ENCODE data around the gene POTEF.
"Not testable (repeated sequence)": the region's sequence is repeated elsewhere in the genome, so short reads cannot be mapped to it uniquely, and the experiment has no call there.

Gene POTEF

DNA sequence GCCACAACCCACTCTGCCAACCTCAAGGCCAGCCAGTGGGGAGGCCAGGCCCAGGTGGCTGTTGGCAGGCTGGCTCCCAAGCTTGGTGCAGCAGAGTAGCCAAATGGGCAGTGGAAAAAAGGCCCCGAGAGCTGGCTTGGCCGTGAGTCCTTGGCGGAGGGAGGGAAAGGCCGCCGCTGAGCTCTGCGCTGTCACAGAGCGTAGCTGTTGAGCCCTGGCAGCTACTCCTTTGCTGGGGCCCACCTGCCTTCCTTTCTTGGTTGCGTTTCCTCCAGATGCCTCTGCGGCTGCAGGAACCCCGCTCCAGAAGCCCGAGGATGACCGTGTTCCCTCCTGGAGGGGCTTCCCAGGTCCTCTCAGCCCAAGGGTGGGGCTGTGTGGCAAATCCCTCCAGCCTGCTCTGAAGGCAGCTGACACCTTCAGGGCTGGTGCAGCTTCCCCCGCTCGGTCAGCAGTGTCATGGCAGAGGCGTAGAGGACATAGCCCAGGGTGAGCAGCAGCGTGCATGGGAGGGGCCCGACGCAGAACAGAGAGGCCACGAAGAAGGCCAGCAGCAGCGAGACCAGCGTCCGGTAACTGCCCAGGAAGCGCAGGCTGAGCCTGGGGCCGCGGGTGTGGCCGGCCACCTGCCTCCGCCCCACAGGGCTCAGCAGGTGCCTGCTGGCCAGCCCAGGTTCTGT, 23.3 kb upstream of the POTEF start:
- DNase-seq, result not testable (repeated sequence)

DNA sequence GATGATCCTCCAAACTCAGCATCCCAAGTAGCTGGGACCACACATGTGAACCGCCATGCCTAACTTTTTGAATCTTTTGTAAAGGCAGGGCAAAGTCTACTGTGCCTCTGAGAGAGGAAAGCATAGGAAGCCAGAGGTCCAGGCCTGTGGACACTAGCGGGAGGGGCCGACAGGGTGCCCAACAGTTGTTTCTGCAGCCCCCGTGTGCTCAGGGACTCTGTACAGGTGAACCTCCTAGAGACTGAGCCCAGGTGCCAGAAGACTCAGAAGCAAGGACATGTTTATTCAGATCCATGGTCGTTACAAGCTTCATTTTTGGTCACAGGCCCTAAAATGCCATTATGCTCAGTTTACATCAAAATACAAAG, 22.1 kb upstream of the POTEF start:
- not testable (repeated sequence) for DNase-seq

DNA sequence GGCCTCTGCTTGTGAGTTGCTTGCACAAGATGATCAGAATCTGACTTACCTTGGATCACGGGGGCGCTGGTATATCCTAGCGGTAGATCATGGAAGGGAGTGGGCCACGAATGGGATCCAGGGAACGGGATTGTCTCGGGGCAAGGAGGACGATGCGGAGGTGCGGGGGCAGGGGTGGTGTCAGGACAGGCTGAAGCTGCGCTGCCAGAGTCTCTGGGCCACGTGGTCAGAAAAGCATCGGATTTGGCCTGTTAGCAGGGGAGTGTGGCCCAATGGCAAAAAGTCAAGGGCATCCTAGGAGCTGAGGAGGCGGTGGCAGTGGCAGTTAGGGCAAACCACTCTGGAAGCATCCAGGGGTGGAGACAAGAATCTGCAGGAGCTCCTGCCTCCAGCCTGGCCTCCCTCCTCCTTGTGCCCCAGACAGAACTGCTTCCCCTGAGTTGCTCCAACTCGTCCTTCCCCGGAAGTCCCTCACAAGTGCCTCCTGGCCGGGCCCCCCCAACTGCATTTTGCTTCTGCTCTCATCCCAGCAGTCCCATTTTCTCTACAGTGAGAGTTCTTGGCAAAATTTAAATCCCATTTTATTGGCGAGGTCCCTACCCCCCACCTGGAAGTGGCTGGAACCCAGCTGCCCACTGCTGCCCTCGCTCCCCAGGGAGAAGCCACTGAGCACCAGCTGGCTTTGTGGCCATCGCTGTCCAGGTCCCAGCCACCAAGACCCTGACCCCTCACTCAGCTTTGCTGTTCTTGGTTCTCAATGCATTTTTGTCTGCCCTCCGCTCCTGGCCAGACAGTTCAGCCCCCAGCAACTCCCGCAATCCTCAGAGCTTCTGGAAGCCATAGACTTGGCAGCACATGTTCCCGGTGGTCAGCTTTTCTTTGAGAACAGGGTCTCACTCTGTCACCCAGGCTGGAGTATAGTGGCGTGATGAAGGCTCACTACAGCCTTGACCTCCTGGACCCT, 21.4 kb upstream of the POTEF start:
- DNase-seq, result no peak

DNA sequence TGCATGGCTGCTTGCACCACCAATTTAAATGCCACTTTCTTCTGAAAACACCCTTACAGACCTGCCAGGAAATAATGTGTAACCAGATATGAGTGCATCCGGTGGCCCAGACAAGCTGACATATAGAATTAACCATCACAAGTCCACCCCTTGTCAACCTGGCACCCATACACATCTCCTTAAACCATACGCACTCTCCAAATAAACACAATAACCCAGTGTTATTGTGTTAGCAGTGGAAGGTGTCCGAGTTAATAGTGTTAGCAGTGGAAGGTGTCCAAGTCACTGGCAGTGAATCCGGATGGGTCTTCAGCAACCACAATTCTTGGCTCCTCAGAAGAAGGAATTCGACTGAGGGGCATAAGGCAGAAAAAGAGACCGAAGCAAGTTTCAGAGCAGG, 19.5 kb upstream of the POTEF start:
- DNase-seq, result not testable (repeated sequence)

DNA sequence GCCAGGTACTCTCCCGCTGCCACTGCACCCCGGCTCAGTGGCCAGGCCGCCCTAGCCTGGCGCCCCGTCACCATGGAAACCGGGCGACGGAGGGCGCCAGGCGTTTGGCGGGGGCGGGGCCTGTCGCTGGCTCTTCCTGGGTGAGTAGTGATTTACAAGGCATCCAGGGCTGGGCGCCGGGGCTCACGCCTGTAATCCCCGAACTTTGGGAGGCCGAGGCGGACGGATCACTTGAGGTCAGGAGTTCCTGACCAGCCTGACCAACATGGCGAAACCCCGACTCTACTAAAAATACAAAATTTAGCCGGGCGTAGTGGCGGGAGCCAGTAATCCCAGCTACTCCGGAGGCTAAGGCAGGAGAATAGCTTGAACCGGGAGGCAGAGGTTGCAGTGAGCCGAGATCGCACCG, 16.0 kb upstream of the POTEF start, which contains the start of gene CCDC74B:
Gene CCDC74B (minus strand): TSS at position 107 of the 409 bp plus-strand sequence. CDS start 116 bp downstream, outside the sequence.
- DNase-seq, result not testable (repeated sequence)

DNA sequence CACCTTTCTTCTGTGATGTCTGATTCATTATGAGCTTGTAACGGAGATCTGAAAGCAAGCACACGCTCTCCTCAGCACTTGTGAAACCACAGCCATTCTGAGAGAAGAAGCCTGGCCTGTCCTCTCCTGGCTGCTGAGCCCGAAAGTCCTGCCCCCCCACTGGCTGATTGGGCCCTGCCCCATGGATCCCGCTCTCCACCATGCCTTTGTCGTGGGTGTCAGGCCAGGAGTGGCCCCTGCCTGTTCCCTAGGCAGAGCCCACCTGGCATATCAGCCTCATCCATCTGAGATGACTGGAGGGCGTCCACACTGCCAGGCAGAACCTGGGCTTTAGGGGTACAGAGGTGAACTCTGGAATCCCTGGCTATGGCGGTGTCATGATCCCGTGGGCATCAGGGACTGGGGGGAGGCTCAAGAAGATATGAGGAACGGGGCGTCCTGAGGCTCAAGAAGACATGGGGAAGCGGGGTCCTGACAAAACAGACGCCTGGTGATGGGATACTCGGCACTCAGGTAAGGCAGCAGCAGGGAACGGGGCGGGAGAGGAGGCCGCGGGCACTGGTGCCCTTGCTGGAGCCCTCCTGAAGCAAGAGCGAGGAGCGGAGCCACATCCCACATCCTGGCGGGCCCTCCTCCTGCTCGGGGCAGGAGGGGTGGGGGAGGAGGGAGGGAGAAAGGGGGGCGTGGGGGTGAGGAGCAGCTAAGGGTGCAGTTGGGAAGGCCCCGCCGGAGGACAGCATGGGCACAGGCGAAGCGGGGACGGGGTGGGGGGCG, 14.4 kb upstream of the POTEF start:
- not testable (repeated sequence) for DNase-seq

DNA sequence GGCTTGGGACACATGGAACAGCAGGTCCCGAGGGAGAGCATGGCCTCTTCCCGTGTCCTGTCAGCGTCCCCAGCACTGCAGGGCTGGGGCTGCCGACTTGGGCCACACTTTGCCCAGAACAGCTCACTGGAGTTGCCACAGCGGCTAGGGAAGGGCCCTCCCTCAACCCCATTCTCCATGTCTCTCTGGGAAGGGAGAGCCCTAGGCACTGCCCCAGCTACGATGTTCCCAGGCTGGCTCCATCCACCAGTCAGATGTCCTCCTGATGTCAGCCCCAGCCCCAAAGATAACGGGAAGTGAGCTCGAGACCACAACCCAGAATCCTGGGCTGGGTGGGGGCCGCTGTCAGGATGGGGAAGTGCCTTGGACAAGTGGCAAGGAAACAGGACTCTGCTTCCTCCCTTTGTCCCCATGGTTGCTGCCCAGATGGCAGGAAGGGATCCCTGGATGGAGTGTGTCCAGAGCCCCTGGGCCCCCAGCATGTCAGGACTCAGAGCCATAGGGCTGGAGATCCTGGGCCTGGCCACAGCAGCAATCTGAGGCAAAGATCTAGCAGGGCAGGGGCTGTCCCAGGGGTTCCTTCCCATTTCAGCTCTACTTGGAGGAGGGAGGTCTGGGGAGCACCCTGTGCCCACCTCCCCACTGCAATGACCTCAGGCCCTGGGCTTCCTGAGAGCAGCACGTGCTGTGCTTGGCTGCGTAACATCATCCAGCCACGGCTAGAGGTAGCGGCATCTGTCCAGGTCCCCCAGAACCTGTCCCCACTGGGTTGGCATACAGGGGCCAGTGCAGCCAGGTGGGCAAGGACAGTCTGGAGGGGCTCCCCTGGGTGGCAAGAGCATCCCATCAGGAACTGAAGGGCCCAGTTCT, 13.6 kb upstream of the POTEF start:
- not testable (repeated sequence) for DNase-seq

DNA sequence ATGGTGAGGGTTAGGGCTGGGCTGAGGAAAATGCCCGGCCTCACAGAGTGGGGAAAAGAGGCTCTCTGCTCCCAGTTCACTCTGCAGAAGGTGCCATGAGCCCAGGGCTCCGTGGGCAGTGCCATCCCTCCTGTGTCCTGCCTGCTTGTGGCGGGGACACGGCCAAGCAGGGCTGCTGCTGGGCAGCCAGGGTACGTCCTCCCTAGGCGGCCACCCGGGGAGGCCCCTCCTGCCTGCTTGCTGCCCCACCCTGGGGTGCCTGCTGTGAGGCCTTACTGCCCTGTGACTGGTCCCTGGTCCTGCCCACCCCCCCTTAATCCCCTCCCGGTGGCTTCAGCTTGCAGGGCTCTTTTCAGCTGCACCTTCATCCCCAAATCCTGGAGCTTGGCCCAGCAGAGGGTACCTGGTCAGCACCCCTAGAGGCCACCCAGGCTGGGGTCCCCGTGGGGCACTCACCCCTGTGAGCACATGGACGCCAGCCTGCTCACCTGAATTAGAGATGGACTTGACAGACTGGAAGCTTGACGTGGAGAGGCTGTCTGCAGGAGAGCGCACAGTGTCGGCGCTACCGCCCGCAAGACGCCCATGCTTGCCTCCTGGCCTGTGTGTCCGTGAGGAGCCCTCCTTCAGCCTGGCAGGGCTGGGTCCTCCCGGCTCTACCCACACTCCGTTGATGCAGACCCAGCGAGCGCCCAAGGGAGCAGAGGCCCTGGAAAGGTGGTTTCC, 12.8 kb upstream of the POTEF start:
- DNase-seq, result not testable (repeated sequence)

DNA sequence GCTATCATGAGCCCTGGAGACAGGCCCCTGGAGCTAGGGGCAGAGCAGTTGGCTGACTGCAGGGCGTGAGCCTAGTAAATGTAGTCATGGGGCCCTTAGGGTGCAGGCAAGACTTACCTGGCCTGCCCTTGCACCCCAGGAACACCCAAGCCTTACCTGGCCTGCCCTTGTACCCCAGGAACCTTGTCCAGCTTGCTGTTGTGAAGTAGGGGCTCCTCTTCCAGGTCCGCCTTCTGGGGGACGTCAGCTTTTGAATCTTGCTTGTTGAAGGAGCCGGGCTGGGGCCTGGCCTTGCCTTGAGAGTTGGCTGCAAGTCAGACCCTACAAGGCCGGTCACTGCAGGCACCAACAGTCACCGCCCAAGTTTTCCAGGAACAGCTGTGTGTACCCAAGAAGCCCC, 12.0 kb upstream of the POTEF start:
- not testable (repeated sequence) for DNase-seq

DNA sequence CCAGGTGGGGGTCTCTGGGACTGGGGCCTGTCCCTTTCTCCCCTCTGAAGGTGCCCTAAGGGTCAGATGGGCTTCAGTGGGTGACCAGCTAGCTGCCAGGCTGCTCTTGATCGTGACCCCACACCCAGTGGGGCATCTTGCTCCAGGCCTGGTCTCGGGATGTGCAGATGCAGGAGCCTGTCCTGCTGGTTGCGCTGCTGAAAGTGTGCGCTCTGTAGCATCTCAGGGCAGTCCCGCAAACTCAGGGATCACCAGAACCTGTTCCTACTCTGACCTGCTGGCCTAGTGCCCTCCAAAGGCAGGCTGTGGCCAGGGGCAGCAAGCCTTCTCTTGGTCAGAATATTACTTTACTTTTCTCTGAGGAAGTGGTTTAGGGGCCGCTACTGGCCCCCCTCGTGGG, 11.5 kb upstream of the POTEF start:
- not testable (repeated sequence) for DNase-seq

DNA sequence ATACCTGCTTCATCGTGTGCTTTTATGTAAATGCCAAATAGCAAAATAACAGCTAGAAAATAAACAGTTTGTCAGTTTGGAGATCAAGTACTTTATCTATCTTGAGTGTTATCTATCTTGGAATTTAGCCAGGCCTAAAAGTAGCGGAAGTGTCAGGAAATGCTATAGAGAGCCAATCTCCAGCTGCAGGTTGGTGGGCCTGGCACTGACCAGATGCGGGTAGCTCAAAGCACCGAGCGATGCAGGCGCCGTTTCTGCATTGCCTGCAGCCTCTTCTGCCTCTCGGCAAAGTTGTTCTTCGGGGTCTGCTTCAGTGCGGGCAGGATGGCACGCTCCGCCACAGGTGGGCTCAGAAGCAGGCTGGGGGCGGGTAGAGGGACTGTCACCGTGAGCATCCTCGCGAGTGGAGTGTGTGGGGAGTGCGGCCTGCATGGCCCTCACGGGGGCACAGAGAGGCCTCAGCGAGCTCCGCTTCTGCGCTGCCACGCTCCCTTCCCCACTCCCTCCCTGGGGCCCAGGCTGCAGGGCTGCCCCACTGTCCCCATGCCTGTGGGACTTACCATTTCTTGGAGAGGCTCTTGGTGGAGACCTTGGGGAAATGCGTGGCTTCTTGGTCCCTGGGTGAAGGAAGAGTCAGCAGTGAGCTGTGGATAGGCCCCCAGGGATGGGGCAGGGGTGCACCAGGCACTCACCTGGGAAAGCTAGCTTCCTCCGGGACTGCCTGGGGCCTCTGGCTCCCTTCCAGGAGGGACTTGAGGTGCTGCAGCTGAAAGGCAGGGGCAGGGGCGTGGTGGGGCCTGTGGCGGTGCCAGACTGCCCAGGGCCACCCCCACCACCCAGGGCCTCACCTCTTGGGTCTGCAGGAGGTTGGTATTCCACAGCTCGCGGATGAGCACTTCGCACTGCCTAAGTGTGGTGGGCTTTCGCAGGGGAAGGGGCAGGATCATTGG, 10.6 kb upstream of the POTEF start:
- not testable (repeated sequence) for DNase-seq

DNA sequence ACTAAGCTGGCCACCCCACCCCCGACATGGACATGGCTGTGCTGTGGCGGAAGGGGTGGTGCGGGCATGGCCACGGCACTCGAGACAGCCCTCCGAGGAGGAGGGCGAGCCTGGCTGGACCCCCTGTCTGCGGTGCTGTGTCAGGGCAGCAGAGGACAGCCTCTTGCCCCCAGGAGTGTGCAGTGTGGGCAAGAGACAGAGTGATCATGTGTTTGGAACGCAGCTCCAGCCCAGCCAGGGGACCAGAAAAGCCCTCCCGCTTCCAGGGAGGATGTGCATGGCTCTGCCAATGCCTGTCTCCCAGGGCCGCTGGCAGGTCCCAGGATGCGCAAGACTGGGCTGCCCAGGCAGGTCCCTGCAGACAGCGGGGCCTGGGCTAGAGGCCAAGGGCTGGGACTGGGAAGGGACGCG, 9.8 kb upstream of the POTEF start:
- DNase-seq, result not testable (repeated sequence)

DNA sequence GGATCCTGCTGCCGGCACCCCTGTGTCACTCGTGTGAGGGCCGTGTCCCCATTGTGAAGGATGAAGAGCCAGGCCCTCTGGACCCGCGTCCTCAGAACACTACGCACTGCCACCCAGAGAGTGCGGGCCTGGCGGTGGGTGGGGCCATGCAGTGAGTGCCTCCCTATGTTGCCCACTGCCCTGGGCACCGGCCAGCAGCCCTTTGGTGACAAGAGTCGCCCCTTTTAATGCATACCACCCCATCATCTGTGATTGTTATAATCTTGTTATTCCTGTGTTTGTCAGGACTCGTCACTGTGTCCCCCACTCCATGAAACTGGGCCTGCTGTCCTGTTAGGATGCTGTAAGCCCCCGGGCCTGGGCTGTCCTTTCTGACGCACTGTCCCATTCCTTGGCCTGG, 9.3 kb upstream of the POTEF start:
- not testable (repeated sequence) for DNase-seq

DNA sequence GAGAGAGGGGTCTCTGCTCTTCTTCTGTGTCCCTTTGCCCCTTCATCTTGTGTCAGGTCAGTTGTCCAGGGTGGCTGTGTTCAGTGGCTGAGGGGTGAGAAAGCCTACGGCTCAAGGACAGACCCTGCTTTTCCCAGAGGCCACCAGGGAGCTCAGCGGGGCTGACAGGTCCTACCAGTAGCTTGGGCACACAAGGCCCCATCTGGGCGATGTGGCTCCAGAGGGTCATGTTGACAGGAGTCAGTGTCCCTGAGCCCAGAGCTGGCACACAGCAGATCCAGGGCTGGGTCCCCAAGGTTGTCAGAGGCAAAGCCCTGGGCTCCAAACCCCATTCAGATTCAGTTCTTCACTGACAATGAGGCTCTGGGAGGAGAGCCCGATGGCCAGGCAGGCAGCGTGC, 8.1 kb upstream of the POTEF start:
- not testable (repeated sequence) for DNase-seq

DNA sequence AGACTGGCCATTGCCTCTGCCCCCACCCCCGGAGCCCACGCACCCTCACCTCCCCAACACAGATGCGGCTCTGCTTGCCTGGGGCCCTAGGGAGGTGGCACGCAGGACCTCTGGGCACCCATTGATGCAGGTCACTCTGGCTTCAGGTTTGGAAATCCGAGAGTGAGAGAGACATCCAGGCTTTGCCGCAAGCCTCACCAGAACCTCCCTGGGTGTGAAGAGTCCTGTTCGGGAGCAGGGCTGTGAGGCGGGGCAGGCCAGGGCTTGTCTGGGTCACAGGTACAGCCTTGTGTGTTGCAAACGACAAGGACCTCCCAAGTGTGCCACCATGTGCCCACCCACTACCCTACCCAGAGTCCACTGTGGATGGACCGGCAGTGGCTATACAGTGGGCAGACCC, 7.5 kb upstream of the POTEF start:
- DNase-seq, result not testable (repeated sequence)

DNA sequence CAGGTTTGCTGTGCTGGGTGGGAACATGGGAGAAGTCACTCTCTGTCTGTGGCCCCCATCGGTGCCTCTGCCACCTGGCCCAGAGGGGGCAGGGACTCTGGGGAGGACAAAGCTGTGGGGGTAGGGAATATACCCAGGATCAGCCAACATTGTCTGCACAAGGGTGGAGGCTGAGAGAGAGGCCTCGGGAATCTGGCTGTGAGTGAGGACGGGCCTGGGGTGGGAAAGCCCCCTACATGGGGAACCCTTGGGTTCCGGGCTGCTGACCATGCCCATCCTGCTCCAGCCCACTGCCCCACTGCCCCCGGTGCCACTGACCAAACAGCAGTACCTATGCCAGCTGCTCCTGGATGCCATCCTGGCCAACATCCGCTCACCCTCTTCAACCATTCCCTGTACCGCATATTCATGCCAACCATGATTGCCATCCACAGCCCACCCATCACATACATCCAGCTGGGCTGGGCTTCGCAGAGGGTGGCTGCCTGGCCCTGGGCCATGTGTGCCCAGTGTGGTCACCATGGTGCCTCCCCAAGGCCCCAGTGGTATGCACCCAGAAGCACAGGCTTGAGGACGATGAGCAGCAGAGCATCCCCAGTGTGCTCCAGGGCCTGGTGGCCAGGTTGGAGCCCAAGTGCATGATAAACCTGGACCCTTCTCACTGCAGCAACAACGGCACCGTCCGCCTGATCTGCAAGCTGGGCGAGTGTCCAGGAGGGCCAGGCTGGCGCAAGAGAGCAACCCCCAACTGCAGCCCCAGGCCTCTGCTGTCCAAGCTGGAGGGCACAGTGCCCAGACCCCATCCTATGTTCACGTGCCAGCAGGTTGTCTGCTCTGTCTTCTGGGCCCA, 6.9 kb upstream of the POTEF start:
- no peak for DNase-seq

DNA sequence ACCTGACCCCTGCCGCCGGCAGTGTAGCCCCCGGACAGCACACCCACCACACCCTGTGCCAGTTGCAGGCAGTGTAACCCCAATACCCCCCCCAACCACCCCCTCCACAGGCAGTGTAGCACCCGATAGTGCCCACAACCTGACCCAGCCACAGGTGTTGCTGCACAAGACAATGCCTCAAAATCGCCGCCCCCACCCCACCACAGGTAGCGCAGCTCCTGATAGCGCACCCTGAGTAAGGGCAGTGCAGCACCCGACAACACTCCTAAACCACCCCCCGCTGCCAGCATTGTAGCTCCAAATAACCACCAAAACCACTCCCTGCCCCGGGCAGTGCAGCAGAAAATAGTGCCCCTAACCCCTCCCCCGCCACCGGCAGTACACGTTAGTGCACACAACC, 558 bp downstream of the POTEF start:
- not testable (repeated sequence) for DNase-seq

DNA sequence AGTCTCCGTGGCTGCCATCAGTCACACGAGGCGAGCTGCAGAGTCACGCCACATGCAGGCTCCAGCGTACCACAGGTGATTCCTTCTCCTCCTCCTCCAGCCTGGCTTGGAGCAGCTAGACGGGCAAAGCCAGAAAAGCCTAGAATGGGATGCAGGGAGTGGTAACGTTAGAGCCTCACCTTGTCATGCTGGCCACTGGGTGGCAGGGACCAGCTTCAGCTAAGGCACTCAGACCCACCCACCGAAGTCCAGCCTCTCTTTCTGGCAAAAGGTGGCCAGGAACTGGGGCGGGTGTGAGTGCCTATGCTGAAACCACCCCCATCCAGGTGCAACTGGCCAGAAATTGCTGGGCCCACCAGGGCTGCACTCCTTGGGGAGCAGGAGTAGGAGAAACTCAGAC, 1.3 kb downstream of the POTEF start:
- not testable (repeated sequence) for DNase-seq

DNA sequence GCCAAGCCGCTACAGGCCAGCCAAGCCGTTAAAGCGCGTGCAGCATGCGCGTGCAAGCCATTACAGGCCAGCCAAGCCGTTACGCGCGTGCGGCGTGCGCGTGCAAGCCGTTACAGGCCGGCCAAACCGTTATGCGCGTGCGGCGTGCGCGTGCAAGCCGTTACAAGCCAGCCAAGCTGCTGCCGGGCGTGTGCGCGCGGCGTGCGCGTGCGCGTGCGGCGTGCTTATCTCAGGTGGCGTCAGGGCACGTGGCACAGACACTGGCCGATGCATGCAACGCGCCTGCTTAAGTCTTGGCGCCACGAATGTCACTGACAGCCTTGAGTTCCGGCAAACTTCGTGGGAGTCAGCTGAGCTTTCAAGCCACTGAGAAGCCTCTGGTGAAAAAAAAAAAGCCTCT, 8.1 kb downstream of the POTEF start:
- DNase-seq, result not testable (repeated sequence)

Measured in NCI-H1694 treated with DMSO at 0.1 percent for 48 hours (cell line).